GM19452 (cell line): Measurements from ENCODE around the gene RASSF1.
"Not testable (repeated sequence)": the region's sequence is repeated elsewhere in the genome, so short reads cannot be mapped to it uniquely, and the experiment has no call there.

Experiments used
- ATAC-seq: cut with Tn5 transposase; IDR thresholded peaks from one replicate; pipeline ENCODE4 v1.9.1; 2021; ENCODE audit not compliant: unreplicated experiment

Gene RASSF1

DNA sequence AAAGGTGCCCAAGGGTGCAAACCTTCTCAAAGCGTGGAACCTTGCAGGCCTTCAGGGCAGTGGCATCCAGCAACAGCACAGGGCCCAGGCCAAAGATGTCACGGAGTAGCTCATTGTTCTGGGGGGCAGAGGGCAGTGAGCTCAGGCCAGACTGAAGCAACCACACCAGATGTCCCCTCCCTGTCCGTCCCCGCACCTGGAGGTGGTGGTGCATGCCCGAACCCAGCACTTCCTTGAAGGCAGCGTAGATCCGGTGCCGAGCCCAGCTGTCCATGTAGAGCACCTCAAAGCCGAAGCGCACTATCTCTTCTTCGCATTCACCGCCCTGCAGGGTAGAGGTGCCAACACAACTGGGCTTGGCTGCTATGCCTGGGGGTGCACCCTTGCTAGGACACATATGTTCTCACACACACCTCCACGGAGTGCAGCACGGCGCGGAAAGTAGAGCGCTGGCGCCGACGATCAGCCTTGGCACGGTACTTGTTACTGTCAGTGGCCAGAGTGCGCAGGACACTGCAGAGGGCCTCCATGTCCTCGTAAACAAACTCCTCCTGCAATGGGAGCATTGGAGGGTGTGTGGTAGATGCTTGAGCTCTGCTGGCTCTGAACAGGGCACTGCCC lies 52.1 kb downstream of the RASSF1 start:
- no peak for ATAC-seq

DNA sequence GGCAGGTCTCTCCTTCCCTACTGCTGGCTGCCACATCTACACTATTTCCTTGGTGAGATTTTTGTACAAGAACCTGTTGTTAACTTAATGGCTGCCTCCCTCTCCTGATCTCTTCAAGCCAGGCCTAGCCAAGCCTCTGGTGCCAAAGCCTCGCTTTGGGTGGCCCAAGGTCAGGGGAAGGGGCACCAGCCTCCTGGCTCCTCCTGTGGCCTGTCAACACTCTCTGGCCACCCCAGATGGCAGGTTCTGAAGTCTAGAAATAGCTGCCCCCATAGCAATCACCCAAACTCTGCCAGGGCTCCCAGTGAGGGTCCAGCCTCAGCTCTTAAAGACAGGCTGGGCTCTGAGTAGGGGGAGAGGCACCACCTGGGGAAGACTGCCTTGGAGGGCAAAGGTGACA lies 53.4 kb downstream of the RASSF1 start:
- no peak for ATAC-seq

DNA sequence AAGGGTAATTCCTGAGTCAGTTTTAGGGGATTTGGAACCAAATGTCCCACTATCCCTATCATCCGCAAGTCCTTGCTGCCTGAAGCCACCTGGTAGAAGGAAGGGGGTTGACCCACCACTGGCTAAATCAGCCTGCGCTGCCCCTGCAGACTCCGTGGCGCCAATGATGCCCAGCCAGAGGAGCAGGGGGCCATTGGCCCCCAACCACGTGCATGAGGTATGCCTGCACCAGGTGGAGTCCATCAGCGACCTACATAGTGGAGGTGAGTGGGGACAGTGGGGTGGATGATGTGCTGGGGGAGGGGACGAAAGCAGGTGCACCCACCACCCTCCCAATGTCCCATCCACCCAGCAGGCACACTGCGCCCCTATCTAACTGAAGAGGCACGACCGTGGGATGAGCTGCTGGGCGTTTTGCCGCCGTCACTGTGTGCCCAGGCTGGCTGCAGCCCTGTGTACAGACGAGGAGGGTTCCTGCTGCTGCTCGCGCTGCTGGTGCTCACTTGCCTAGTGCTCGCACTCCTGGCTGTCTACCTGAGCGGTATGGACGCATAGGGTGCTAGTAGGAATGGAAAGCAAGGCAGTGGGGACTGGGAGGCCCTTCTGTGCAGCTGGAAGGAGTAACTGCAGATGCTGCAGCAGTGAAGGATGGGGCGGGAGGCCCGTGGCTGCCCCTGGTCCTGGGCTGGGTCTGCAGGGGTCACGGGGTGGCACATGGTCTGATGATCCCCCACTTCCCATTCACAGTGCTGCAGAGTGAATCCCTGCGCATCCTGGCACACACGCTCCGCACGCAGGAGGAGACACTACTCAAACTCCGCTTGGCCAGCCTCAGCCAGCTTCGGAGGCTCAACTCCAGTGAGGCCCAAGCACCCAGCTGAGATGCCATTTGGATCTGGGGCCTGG lies 54.1 kb downstream of the RASSF1 start:
- ATAC-seq: no peak

DNA sequence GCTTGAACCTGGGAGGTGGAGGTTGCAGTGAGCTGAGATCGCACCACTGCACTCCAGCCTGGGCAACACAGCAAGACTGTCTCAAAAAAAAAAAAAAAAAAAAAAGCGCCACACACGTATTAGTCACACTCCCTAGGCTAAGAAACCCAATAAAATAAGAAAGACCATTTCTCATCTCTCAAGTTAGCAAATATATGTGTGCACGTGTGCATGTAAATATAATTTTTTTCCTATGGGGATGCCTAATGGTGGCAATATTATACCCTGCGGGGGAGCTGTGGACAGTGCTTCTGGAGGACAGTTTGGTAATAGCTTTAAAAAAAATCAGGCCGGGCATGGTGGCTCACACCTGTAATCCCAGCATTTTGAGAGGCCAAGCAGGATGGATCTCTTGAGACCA lies 56.5 kb downstream of the RASSF1 start:
- not testable (repeated sequence) for ATAC-seq
